Breast epithelium (tissue), 3 donors: ENCODE measurements around the gene LRRC49.

ENCODE experiments used
- POLR2A ChIP-seq: fragments of 450-650 bp; IDR thresholded peaks from one replicate; pipeline ENCODE4 v1.6.1; 2016; ENCODE audit warnings: antibody characterized with exemption, mild to moderate bottlenecking, moderate library complexity
- POLR2AphosphoS5 ChIP-seq, 3 donors: sonication (generic); formaldehyde crosslinking; IDR thresholded peaks; one replicate each; pipeline ENCODE4 v1.6.1; 2017; ENCODE audit warnings: antibody characterized with exemption in 3 of 3
- TF ChIP-seq, protein P1 (sequence below), 3 donors: fragments of 450-650 bp; IDR thresholded peaks; one replicate each; pipeline ENCODE4 v1.5.1; 2016 to 2017; ENCODE audit warnings: antibody characterized with exemption in 3 of 3, mild to moderate bottlenecking in 3 of 3, moderate library complexity in 3 of 3

- TF ChIP-seq POLR2AphosphoS5 (IDR thresholded peaks at IDR 0.05) (no peak), POLR2A (no peak)
- TF ChIP-seq, protein P1, sequence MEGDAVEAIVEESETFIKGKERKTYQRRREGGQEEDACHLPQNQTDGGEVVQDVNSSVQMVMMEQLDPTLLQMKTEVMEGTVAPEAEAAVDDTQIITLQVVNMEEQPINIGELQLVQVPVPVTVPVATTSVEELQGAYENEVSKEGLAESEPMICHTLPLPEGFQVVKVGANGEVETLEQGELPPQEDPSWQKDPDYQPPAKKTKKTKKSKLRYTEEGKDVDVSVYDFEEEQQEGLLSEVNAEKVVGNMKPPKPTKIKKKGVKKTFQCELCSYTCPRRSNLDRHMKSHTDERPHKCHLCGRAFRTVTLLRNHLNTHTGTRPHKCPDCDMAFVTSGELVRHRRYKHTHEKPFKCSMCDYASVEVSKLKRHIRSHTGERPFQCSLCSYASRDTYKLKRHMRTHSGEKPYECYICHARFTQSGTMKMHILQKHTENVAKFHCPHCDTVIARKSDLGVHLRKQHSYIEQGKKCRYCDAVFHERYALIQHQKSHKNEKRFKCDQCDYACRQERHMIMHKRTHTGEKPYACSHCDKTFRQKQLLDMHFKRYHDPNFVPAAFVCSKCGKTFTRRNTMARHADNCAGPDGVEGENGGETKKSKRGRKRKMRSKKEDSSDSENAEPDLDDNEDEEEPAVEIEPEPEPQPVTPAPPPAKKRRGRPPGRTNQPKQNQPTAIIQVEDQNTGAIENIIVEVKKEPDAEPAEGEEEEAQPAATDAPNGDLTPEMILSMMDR (IDR thresholded peaks at IDR 0.05) = no peak
These were observed 161.8 kb downstream of the LRRC49 start for GRCh38 chr15:71054286-71054952.
